Ascending aorta (tissue), 2 donors: ENCODE data around the gene VTI1A. TPM values are rescaled to one million over a fixed set of nuclear protein-coding genes. Genes with fewer than 3 reads are reported as not detected.

Experiments
- DNase-seq, 2 donors: peaks; one replicate each; pipeline ENCODE4 v3.0.0-alpha.2; 2019; ENCODE audit warnings: low spot score in 2 of 2
- H3K27ac ChIP-seq, 2 donors: fragments of 200-600 bp; sonication (generic); one replicate each; pipeline ENCODE4 v1.5.1; 2016 to 2017; ENCODE audit warnings: mild to moderate bottlenecking in 1 of 2
- H3K27me3 ChIP-seq: fragments of 200-600 bp; sonication (generic); one replicate; pipeline ENCODE4 v1.5.1; 2017
- H3K36me3 ChIP-seq, 2 donors: fragments of 200-600 bp; sonication (generic); one replicate each; pipeline ENCODE4 v1.5.1; 2016
- H3K4me1 ChIP-seq, 2 donors: fragments of 200-600 bp; sonication (generic); one replicate each; pipeline ENCODE4 v1.5.1; 2016 to 2017; ENCODE audit warnings: mild to moderate bottlenecking in 1 of 2
- H3K4me3 ChIP-seq, 2 donors: fragments of 200-600 bp; sonication (generic); one replicate each; pipeline ENCODE4 v1.5.1; 2016 to 2017; ENCODE audit warnings: mild to moderate bottlenecking in 1 of 2
- H3K9me3 ChIP-seq, 2 donors: fragments of 200-600 bp; sonication (generic); one replicate each; pipeline ENCODE4 v1.5.1; 2016
- CTCF ChIP-seq, 3 experiments: fragments of 200-600 bp in 2 of 3; fragments of 450-650 bp in 1 of 3; sonication (generic) in 2 of 3; IDR thresholded peaks; one replicate each; pipeline ENCODE4 v1.5.1; 2016 to 2019; ENCODE audit warnings: antibody characterized with exemption in 3 of 3, mild to moderate bottlenecking in 1 of 3, moderate library complexity in 1 of 3
- intact Hi-C: fragments of 100-400 bp; cut with DNase I; formaldehyde crosslinking; loops from one replicate; pipeline ENCODE4 v1.15.1; 2023
- total RNA-seq: library from RNA; depleted of rRNA; stranded (reverse); fragments of >200 nt; gene quantifications from one replicate; pipeline ENCODE4 v1.1.0, GENCODE V29; 2016

VTI1A gene
- total RNA-seq, 1 donor from 2014 or later = 32.5 TPM

GRCh38 chr10:112779025-112779770, 332.2 kb downstream of the VTI1A start:
- no peak overlapping the region for H3K27ac ChIP-seq
- no peaks in the 10 kb centered on the region for H3K9me3 ChIP-seq
- no peaks in the 10 kb centered on the region for H3K4me1 ChIP-seq
- H3K27me3 ChIP-seq = no peaks in the 10 kb centered on the region
- no peak for DNase-seq
- TF ChIP-seq CTCF (IDR thresholded peaks at IDR 0.05) = no peak
- intact Hi-C loops = no loop called here
- no peaks in the 10 kb centered on the region for H3K36me3 ChIP-seq
- no peak overlapping the region for H3K4me3 ChIP-seq

- no peak overlapping the region for H3K27ac ChIP-seq
- intact Hi-C loops = no loop called here
- no peak for DNase-seq
Measured at GRCh38 chr10:112782200-112782907, 335.3 kb downstream of the VTI1A start.

GRCh38 chr10:112783351-112784021, 336.5 kb downstream of the VTI1A start:
- intact Hi-C loops = no loop called here
- Histone ChIP-seq H3K27ac (no peak overlapping the region), H3K27me3 (no peaks in the 10 kb centered on the region), H3K4me1 (no peaks in the 10 kb centered on the region), H3K4me3 (no peak overlapping the region), H3K36me3 (no peaks in the 10 kb centered on the region), H3K9me3 (no peaks in the 10 kb centered on the region)
- no peak for TF ChIP-seq CTCF (IDR thresholded peaks at IDR 0.05)
- DNase-seq = no peak

More at GRCh38 chr10:112782200-112782907, 335.3 kb downstream of the VTI1A start:
- TF ChIP-seq CTCF (IDR thresholded peaks at IDR 0.05) = no peak
- Histone ChIP-seq H3K36me3 (no peaks in the 10 kb centered on the region), H3K4me1 (no peaks in the 10 kb centered on the region), H3K4me3 (no peak overlapping the region), H3K9me3 (no peaks in the 10 kb centered on the region), H3K27me3 (no peaks in the 10 kb centered on the region)

GRCh38 chr10:112784022-112784461, 337.0 kb downstream of the VTI1A start:
- Histone ChIP-seq H3K27ac (no peak overlapping the region), H3K4me1 (no peaks in the 10 kb centered on the region), H3K4me3 (no peak overlapping the region), H3K9me3 (peaks cover 0 to 1% of the 10 kb centered on the region in 2 donors), H3K36me3 (no peaks in the 10 kb centered on the region), H3K27me3 (no peaks in the 10 kb centered on the region)
- DNase-seq = no peak
- intact Hi-C loops = no loop called here
- TF ChIP-seq CTCF (IDR thresholded peaks at IDR 0.05) = no peak

- no peaks in the 10 kb centered on the region for H3K36me3 ChIP-seq
- TF ChIP-seq CTCF (IDR thresholded peaks at IDR 0.05) = no peak
Measured at GRCh38 chr10:112785089-112785488, 338.1 kb downstream of the VTI1A start.

More at GRCh38 chr10:112785089-112785488, 338.1 kb downstream of the VTI1A start:
- intact Hi-C loops = no loop called here
- Histone ChIP-seq H3K27me3 (no peaks in the 10 kb centered on the region), H3K9me3 (peaks cover 0 to 6% of the 10 kb centered on the region in 2 donors), H3K27ac (no peak overlapping the region), H3K4me1 (no peaks in the 10 kb centered on the region), H3K4me3 (no peak overlapping the region)
- DNase-seq = no peak
